ENCODE measurements around the gene SASH3. TPM values are rescaled to one million over a fixed set of nuclear protein-coding genes. Genes with fewer than 3 reads are reported as not detected.

Gene SASH3
- polyA plus RNA-seq, 2 of the 4 experiments (the other 2 are of a cell fraction), result not detected

- 84% methylated on average over 8 of the region's 8 CpGs for WGBS (ENCODE audit: missing lambda C conversion rate)
- POLR2A ChIA-PET, result no interaction called here
- no peak for FAIRE-seq
- Histone ChIP-seq H3K4me3 (no peak overlapping the region), H3K27ac (no peak overlapping the region), H3K4me1 (no peaks in the 10 kb centered on the region), H3K9me3 (no peaks in the 10 kb centered on the region), H3K4me2 (no peak overlapping the region)
- CTCF ChIA-PET, result no interaction called here
- no peak for TF ChIP-seq ZNF302 (CRISPR knock-in tag; IDR thresholded peaks at IDR 0.05)
- TF ChIP-seq, protein P1, sequence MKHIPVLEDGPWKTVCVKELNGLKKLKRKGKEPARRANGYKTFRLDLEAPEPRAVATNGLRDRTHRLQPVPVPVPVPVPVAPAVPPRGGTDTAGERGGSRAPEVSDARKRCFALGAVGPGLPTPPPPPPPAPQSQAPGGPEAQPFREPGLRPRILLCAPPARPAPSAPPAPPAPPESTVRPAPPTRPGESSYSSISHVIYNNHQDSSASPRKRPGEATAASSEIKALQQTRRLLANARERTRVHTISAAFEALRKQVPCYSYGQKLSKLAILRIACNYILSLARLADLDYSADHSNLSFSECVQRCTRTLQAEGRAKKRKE (CRISPR knock-in tag; IDR thresholded peaks at IDR 0.05; ENCODE audit: low read depth), result no peak
- no peak for ATAC-seq
- DNase-seq (ENCODE audit: low read depth in 1 of 2, low spot score in 1 of 2), result no peak
Measured at GRCh38 chrX:129750971-129751370, 28.8 kb upstream of the SASH3 start.

DNA sequence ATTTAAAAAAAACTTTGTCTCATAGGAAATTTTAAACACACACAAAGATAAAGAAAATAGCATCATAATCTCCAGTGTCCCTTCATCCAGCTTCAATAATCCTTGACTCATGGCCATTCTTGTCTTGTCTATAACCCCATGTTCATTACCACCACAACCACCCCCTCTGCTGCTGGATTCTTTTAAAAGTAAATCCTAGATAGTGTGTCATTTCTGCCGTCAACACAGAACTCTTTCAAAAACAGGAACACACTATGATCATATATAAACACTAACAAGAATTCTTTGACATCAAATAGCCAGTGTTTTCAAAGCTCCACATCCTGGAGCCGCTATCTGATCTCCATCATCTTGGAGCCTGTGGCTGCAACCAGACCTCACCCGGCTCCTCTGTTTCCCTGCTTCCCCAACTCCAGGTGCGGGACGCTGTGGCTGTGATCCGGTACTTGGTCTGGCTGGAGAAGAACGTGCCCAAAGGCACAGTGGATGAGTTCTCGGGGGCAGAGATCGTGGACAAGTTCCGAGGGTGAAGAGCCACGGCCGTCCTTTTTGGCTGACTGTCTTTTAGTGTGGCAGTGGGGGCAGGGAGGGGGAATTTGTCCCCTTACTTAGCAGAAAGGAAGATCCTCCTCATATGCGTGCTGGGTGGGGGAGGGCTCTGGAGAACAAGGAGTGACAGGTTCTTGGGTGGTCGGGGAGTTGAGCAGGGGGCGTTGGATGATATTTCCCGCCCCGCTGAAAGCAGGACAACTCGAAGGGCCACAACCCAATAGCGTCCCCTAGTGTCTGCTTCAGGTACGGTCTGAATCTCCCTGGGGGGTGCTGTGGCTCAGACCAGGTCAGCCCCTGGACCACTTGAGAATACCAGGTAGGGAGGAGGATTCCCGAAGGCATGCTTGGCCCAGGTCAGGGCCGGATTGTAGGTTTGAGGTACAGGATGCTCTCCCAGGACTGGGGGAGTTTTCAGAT, 25.4 kb upstream of the SASH3 start:
- 0 out of 6 replicates have a peak, but pooled peaks of 1 of the 2 experiments have one; percentile 18 for ATAC-seq
- Histone ChIP-seq H3K4me1 (no peaks in the 10 kb centered on the region), H3K9me3 (no peaks in the 10 kb centered on the region), H3K27ac (no peak overlapping the region), H3K4me3 (no peak overlapping the region), H3K4me2 (no peak overlapping the region)
- CTCF ChIA-PET, result interaction anchor here (0.7 to 1.9 kb wide), 6 partner anchors 9 to 307 kb away, joined by 3 to 6 read pairs (median 4); no protein-coding TSS in a partner anchor
- no peak for FAIRE-seq
- TF ChIP-seq ZSCAN20 (CRISPR knock-in tag; IDR thresholded peaks at IDR 0.05), result no peak
- TF ChIP-seq RAD21 (conservative IDR thresholded peaks at IDR 0.05 in 1 of 2, IDR thresholded peaks at IDR 0.05 in 1 of 2), result peak in 1 of 2 experiments; percentile 15; a peak in 1 of 5 replicates
- POLR2A ChIA-PET, result no interaction called here
- no peak for DNase-seq (ENCODE audit: low read depth in 1 of 2, low spot score in 1 of 2)
- WGBS (ENCODE audit: missing lambda C conversion rate), result 82% methylated on average over 12 of the region's 22 CpGs

GRCh38 chrX:129755779-129756650, 23.7 kb upstream of the SASH3 start:
- ATAC-seq (peak in 1 of 2 experiments; percentile 28; a peak in 2 of 6 replicates), FAIRE-seq (no peak), DNase-seq (ENCODE audit: low read depth in 1 of 2, low spot score in 1 of 2) (no peak)
- no peak overlapping the region for H3K4me2 ChIP-seq
- no peaks in the 10 kb centered on the region for H3K9me3 ChIP-seq
- no peaks in the 10 kb centered on the region for H3K4me1 ChIP-seq
- no peak for TF ChIP-seq NFE2L2 (conservative IDR thresholded peaks at IDR 0.05; ENCODE audit: low read length)
- no peak for TF ChIP-seq KDM5A (IDR thresholded peaks at IDR 0.05)
- no peak for TF ChIP-seq PHF8 (IDR thresholded peaks at IDR 0.05; ENCODE audit: borderline replicate concordance, low read depth)
- TF ChIP-seq HOXA7 (CRISPR knock-in tag; IDR thresholded peaks at IDR 0.05), result no peak
- TF ChIP-seq NPAS2 (CRISPR knock-in tag; IDR thresholded peaks at IDR 0.05; ENCODE audit: borderline replicate concordance), result no peak
- no peak for TF ChIP-seq TP53 (CRISPR knock-in tag; IDR thresholded peaks at IDR 0.05)
- TF ChIP-seq, protein P2, sequence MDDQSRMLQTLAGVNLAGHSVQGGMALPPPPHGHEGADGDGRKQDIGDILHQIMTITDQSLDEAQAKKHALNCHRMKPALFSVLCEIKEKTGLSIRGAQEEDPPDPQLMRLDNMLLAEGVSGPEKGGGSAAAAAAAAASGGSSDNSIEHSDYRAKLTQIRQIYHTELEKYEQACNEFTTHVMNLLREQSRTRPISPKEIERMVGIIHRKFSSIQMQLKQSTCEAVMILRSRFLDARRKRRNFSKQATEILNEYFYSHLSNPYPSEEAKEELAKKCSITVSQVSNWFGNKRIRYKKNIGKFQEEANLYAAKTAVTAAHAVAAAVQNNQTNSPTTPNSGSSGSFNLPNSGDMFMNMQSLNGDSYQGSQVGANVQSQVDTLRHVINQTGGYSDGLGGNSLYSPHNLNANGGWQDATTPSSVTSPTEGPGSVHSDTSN (IDR thresholded peaks at IDR 0.05), result no peak
- no peak for TF ChIP-seq MYC (IDR thresholded peaks at IDR 0.05; ENCODE audit: borderline replicate concordance, low read length)
- no peak for TF ChIP-seq POLR2A (IDR thresholded peaks at IDR 0.05; ENCODE audit: low read length)
- no peak for TF ChIP-seq RNF2 (IDR thresholded peaks at IDR 0.05; ENCODE audit: borderline replicate concordance, low read depth)
- CTCF ChIA-PET, result interaction anchor here (0.6 to 1.9 kb wide), 7 partner anchors 11 to 305 kb away, joined by 3 to 6 read pairs (median 4); no protein-coding TSS in a partner anchor
- POLR2A ChIA-PET, result no interaction called here
- H3K27ac ChIP-seq, result no peak overlapping the region
- 91% methylated on average over 16 of the region's 18 CpGs for WGBS (ENCODE audit: missing lambda C conversion rate)
- H3K4me3 ChIP-seq, result no peak overlapping the region
